Heart left ventricle (tissue), 13 donors: Measurements from ENCODE around the gene IL23R.

ENCODE experiments used
- POLR2A ChIP-seq, 2 donors: fragments of 450-650 bp; IDR thresholded peaks; one replicate each; pipeline ENCODE4 v1.6.1; 2017; ENCODE audit warnings: antibody characterized with exemption in 2 of 2, mild to moderate bottlenecking in 2 of 2, moderate library complexity in 2 of 2
- TF ChIP-seq, protein P1 (sequence below), 12 donors: fragments of 200-600 bp; sonication (generic) in 4 of 12; IDR thresholded peaks; one replicate each; pipeline versions ENCODE4 v1.5.0 to v1.8.0; 2018 to 2022; ENCODE audit warnings: antibody characterized with exemption in 12 of 12, mild to moderate bottlenecking in 5 of 12
- donor health status: ischemic (EF 13 %, LVEDD 7.1; RV severe dilation, severe dysfunction).
- donor health status: DM: no; HTN: yes; CAD: no.
- donor health status: DM: no; HTN: no; CAD: no.
- donor health status: ischemic (EF 25% LVEDD 6.9; RV normal size, moderate dysfunction).
- donor health status: ischemic (EF 25% LVEDD 5.7; RV mildly dilated, moderate dysfunction).
- donor health status: ischemic (EF 35%, LVEDD 5.7; RV mildly dilated, moderate dysfunction).
- donor health status: nonischemic (EF 11% LVEDD 7.7; RV severe dilation, severe dysfunction).
- donor health status: DM: yes; HTN: yes; CAD: no.
- donor health status: PGD.
- donor health status: ischemic (EF 29% LVEDD 5.4; RV normal size, mild dysfunction).
- donor health status: nonischemic (EF 23%, LVEDD 6.1; RV moderate dilation, normal function).

DNA sequence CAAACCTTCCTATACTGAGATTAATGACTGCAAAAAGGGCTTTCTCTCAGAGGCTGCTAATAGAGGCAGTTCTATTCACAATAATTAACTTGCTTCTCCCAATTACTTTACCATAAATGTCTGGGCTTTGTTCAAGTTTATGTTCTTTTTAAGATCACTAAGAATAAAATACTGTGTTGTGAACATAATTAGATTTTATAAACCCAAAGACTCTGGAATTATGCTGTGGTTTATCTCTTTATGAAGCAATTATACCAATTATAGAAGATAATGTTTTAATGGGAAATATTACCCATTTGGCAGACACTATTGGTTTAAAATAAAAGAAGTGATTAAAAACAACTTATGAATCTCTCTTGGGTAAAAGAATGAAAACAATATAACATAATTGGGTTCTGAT, 97.9 kb downstream of the IL23R start:
- TF ChIP-seq, protein P1, sequence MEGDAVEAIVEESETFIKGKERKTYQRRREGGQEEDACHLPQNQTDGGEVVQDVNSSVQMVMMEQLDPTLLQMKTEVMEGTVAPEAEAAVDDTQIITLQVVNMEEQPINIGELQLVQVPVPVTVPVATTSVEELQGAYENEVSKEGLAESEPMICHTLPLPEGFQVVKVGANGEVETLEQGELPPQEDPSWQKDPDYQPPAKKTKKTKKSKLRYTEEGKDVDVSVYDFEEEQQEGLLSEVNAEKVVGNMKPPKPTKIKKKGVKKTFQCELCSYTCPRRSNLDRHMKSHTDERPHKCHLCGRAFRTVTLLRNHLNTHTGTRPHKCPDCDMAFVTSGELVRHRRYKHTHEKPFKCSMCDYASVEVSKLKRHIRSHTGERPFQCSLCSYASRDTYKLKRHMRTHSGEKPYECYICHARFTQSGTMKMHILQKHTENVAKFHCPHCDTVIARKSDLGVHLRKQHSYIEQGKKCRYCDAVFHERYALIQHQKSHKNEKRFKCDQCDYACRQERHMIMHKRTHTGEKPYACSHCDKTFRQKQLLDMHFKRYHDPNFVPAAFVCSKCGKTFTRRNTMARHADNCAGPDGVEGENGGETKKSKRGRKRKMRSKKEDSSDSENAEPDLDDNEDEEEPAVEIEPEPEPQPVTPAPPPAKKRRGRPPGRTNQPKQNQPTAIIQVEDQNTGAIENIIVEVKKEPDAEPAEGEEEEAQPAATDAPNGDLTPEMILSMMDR (IDR thresholded peaks at IDR 0.05), result no peak
- TF ChIP-seq POLR2A (IDR thresholded peaks at IDR 0.05), result no peak
